Hypothalamus (tissue), 51 donors: ENCODE measurements around the gene ABCA7.

Experiments
- DNase-seq, 51 donors: peaks; one replicate each; lab custom pipeline; 2025; lab: John Stamatoyannopoulos, UW

The ABCA7 gene

GRCh38 chr19:1067341-1067957 is 27.5 kb downstream of the ABCA7 start:
- DNase-seq = no peak

- peak in 8 of 51 donors; percentile 4 to 17 (median 14) for DNase-seq
Measured at GRCh38 chr19:1068009-1069001, 28.4 kb downstream of the ABCA7 start.

DNA sequence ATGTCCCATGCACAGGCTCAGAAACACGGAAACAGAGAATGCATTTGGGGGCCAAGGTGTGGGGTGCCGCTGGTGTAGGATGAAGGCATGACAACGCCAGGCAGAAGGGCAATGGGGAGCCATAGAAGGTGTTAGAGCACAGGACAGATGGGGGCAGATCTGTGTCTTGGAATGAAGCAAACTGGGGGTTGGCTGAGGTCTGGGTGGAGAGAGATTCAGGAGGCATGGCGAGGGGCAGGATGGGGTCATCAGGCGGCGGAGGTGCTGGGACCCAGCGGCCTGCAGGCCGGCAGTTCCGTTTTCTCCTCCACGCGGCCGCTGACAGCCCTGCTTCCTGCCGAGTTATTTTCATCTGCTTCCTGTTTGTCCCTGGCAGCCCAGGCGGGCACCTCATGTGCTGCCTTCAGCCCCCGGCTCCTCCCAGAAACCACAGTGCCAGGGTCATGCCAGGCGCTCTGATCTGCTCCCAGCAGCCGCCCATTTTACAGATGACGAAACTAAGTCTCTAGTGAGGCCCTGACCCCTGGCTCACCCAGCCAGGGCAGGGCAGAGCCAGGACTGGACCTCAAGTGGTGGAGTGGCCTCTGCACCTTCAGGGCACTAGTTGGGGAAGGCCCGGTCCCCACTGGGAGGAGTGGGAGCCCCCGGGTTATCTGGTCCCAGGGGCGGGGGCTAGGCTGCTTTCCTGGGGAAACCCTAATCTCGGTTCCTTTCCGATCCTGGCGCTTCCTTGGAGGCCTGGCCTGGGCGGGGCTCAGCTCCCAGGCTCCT is 29.3 kb downstream of the ABCA7 start:
- peak in 19 of 51 donors; percentile 9 to 45 (median 21) for DNase-seq

DNA sequence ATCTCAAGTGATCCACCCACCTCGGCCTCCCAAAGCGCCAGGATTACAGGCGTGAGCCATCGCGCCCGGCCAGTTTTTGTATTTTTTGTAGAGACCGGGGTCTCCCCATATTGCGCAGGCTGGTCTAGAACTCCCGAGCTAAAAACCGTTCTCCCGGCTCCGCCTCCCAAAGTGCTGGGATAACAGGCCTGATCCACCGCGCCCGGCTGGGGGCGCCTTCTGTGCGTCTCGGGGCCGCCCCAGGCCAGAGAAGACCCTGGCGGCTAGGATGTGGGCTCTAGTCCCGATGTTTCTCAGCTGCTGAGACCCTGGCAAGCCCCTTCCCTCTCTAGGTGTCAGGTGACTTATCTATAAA is 30.6 kb downstream of the ABCA7 start:
- DNase-seq = no peak

- DNase-seq = no peak
Measured at GRCh38 chr19:1070931-1071791, 31.3 kb downstream of the ABCA7 start.

GRCh38 chr19:1072371-1073015 is 32.6 kb downstream of the ABCA7 start:
- DNase-seq = no peak

DNA sequence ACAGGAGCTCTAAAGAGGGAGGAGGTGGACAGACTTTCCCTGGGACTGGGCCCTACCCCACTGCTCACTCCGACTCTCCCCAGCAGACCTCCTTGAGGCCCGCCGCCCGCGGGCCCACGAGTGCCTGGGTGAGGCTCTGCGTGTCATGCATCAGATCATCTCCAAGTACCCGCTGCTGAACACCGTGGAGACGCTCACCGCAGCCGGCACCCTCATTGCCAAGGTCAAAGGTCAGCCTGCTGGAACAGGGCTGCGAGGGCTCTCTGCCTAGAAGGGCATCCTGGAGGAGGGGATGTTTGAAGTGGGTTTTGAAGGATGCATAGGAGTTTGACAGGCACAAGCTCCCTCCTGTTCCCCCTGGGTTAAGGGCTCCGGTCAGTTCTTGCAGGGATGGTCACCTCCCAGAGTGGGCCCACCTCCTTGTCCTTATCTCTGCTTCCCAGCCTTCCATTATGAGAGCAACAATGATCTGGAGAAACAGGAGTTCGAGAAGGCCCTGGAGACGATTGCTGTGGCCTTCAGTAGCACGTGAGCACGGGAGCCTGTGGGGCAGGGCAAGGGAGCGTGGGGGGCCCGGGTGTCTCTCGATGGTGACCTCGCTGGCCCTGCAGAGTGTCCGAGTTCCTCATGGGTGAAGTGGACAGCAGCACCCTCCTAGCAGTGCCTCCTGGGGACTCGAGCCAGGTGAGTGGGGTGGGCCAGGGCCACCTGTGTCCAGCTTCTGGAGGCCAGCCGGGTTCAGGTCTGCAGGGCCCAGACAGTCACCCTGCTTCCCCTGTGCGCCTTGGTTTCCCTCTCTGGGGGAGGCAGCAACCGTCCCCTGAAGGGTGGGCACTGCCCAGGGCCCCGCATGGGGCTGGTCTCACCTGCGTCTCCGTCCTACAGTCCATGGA is 33.4 kb downstream of the ABCA7 start:
- no peak for DNase-seq

GRCh38 chr19:1073956-1074517 is 34.1 kb downstream of the ABCA7 start:
- DNase-seq = no peak

DNA sequence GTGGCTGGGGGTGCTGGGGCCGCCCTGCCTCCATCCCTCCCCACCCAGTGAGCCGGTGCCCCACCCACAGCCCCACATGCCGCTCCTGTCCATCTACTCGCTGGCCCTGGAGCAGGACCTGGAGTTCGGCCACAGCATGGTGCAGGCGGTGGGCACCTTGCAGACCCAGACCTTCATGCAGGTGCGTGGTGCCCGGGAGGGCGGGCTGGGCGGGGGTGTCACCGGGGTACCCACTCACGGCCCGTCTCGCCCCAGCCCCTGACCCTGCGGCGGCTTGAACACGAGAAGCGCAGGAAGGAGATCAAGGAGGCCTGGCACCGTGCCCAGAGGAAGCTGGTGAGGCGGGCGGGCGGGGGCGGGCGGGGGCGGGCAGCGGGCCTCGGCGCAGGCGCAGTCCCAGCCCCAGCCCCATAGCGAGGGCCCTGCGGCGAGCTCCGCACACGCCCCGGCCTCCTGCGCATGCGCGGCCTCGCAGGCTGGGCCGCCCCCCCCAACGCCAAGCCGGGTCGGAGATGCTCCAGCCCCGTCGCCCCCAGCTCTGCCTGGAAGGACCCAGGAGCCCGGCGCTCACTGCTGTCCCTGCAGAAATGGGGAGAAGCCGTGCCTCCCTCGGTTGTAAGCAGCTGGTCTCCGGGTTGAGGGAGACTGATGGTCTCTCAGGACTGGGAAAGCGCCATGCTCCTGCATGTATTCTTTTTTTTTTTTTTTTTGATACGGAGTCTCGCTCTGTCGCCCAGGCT is 34.8 kb downstream of the ABCA7 start:
- peak in 16 of 51 donors; percentile 8 to 45 (median 24) for DNase-seq

DNA sequence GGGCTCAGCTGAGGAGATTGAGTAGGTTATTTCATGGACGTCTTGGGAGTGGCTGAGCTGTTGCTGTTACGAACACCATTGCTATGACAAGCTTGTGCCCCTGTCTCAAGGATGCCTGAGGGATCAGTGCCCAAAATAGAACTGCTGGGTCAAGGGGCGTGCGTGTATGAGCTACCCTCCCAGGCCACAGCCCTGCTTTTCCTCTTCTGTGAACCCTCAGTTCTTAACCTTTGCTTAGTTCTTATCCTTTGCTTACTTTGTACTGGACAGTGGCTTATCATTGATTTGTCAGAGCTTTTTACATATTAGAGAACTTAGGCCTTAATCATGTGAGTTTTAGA is 36.1 kb downstream of the ABCA7 start:
- no peak for DNase-seq

GRCh38 chr19:1076951-1077350 is 37.0 kb downstream of the ABCA7 start:
- peak in 11 of 51 donors; percentile 8 to 56 (median 23) for DNase-seq

DNA sequence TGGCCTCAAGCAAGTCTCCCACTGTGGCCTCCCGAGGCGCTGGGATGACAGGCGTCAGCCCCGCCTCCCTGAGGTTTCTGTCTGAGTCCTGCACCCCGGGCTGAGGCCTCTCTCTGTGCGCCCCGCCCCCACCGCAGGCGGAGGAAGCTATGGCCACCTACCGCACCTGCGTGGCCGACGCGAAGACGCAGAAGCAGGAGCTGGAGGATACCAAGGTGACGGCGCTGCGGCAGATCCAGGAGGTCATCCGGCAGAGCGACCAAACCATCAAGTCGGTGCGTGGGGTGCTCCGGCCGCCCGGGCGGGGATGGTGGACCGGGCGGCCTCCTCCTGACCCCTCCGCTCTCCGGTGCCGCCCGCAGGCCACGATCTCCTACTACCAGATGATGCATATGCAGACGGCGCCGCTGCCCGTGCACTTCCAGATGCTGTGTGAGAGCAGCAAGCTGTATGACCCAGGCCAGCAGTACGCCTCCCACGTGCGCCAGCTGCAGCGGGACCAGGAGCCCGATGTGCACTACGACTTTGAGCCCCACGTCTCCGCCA is 39.7 kb downstream of the ABCA7 start:
- DNase-seq = no peak

DNA sequence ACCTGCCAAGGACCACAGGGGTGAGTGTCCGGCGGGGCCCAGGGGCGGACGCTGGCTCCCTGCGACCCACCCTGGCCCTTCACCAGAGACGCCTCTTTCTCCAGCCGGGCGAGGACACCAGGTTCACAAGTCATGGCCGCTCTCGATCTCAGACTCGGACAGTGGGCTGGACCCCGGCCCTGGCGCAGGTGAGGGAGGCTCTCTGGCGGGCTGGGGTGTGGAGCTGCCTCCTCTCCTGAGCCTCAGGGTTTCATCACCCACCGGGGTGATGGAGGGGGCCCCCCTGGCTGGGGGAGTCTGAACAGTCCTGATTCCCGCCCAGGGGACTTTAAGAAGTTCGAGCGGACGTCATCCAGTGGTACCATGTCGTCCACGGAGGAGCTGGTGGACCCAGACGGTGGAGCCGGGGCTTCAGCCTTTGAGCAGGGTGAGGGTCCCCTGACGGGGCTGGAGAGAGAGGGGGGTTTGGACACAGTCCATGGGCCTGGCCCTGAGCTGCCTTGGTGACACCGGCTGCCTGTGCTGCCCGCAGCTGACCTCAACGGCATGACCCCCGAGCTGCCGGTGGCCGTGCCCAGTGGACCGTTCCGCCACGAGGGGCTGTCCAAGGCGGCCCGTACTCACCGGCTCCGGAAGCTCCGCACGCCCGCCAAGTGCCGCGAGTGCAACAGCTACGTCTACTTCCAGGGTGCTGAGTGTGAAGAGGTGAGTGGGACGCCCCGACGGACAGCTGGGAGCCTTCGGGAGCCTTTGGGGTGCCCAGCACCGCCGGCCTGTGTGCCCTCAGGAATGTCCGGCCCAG is 40.7 kb downstream of the ABCA7 start:
- no peak for DNase-seq

- no peak for DNase-seq
Measured at GRCh38 chr19:1081301-1082164, 41.6 kb downstream of the ABCA7 start.

GRCh38 chr19:1082165-1082927 is 42.4 kb downstream of the ABCA7 start:
- DNase-seq = no peak
